Measurements from ENCODE around the gene PIK3AP1.
A peak's percentile ranks its signal among the peaks of the same experiment; 100 is the strongest.
"Not testable (repeated sequence)": the region's sequence is repeated elsewhere in the genome, so short reads cannot be mapped to it uniquely, and the experiment has no call there.

Gene PIK3AP1

GRCh38 chr10:96740579-96741281 is 20.4 kb upstream of the PIK3AP1 start:
- Histone ChIP-seq H3K27ac (peak overlapping the region; percentile 90), H3K4me1 (ENCODE audit: control insufficient read depth in 1 of 2, insufficient read depth in 1 of 2, low read depth in 1 of 2, low read length in 1 of 2) (peaks cover 60 to 61% of the 10 kb centered on the region in 2 experiments), H3K9me3 (no peaks in the 10 kb centered on the region), H3K27me3 (no peaks in the 10 kb centered on the region), H3K36me3 (no peaks in the 10 kb centered on the region), H3K4me3 (ENCODE audit: low read depth in 1 of 2, low read length in 1 of 2) (peak overlapping the region; percentile 36 to 42)
- TF ChIP-seq CTCF (IDR thresholded peaks at IDR 0.05) = no peak

GRCh38 chr10:96740141-96740540 is 19.8 kb upstream of the PIK3AP1 start:
- no peaks in the 10 kb centered on the region for H3K36me3 ChIP-seq
- peak overlapping the region in 1 of 2 experiments; percentile 42 for H3K4me3 ChIP-seq (ENCODE audit: low read depth in 1 of 2, low read length in 1 of 2)
- TF ChIP-seq CTCF (IDR thresholded peaks at IDR 0.05) = no peak
- peak overlapping the region; percentile 90 for H3K27ac ChIP-seq
- peaks cover 60 to 61% of the 10 kb centered on the region in 2 experiments for H3K4me1 ChIP-seq (ENCODE audit: control insufficient read depth in 1 of 2, insufficient read depth in 1 of 2, low read depth in 1 of 2, low read length in 1 of 2)
- no peaks in the 10 kb centered on the region for H3K9me3 ChIP-seq
- no peaks in the 10 kb centered on the region for H3K27me3 ChIP-seq

- H3K27ac ChIP-seq = peak overlapping the region; percentile 16
- not testable (repeated sequence) for H3K36me3 ChIP-seq; H3K4me3 ChIP-seq (ENCODE audit: low read depth in 1 of 2, low read length in 1 of 2); H3K9me3 ChIP-seq; H3K27me3 ChIP-seq
- peaks cover 44 to 45% of the 10 kb centered on the region in 2 experiments for H3K4me1 ChIP-seq (ENCODE audit: control insufficient read depth in 1 of 2, insufficient read depth in 1 of 2, low read depth in 1 of 2, low read length in 1 of 2)
These were observed 17.1 kb upstream of the PIK3AP1 start for GRCh38 chr10:96737307-96737902.

- no peak for TF ChIP-seq CTCF (IDR thresholded peaks at IDR 0.05)
- Histone ChIP-seq H3K36me3 (no peaks in the 10 kb centered on the region), H3K27me3 (no peaks in the 10 kb centered on the region), H3K27ac (no peak overlapping the region), H3K4me1 (ENCODE audit: control insufficient read depth in 1 of 2, insufficient read depth in 1 of 2, low read depth in 1 of 2, low read length in 1 of 2) (peaks cover 9 to 13% of the 10 kb centered on the region in 2 experiments), H3K4me3 (ENCODE audit: low read depth in 1 of 2, low read length in 1 of 2) (no peak overlapping the region), H3K9me3 (no peaks in the 10 kb centered on the region)
These were observed 4.3 kb upstream of the PIK3AP1 start for GRCh38 chr10:96724621-96725020.

GRCh38 chr10:96721207-96721572 is 876 bp upstream of the PIK3AP1 start:
- no peak for TF ChIP-seq CTCF (IDR thresholded peaks at IDR 0.05)
- H3K4me1 ChIP-seq (ENCODE audit: control insufficient read depth in 1 of 2, insufficient read depth in 1 of 2, low read depth in 1 of 2, low read length in 1 of 2) = peaks cover 43 to 47% of the 10 kb centered on the region in 2 experiments
- H3K27ac ChIP-seq = peak overlapping the region; percentile 92

GRCh38 chr10:96719850-96720421 is 378 bp downstream of the PIK3AP1 start:
- TF ChIP-seq CTCF (IDR thresholded peaks at IDR 0.05) = peak; percentile 65
- Histone ChIP-seq H3K27me3 (no peaks in the 10 kb centered on the region), H3K36me3 (no peaks in the 10 kb centered on the region), H3K4me3 (ENCODE audit: low read depth in 1 of 2, low read length in 1 of 2) (peak overlapping the region; percentile 85 to 91), H3K4me1 (ENCODE audit: control insufficient read depth in 1 of 2, insufficient read depth in 1 of 2, low read depth in 1 of 2, low read length in 1 of 2) (peaks cover 52% of the 10 kb centered on the region in 2 experiments), H3K9me3 (no peaks in the 10 kb centered on the region), H3K27ac (peak overlapping the region; percentile 92)

More at GRCh38 chr10:96721207-96721572, 876 bp upstream of the PIK3AP1 start:
- Histone ChIP-seq H3K27me3 (no peaks in the 10 kb centered on the region), H3K9me3 (no peaks in the 10 kb centered on the region), H3K4me3 (ENCODE audit: low read depth in 1 of 2, low read length in 1 of 2) (peak overlapping the region; percentile 85 to 91), H3K36me3 (no peaks in the 10 kb centered on the region)

All from neutrophil (primary cell).